Superior temporal gyrus (tissue), 1 donor: Measurements from ENCODE around the gene PITPNM3.

ENCODE experiments used
- DNase-seq: peaks from one replicate; pipeline ENCODE4 v3.0.0-alpha.2; 2016; ENCODE audit errors: extremely low spot score

Gene PITPNM3

DNA sequence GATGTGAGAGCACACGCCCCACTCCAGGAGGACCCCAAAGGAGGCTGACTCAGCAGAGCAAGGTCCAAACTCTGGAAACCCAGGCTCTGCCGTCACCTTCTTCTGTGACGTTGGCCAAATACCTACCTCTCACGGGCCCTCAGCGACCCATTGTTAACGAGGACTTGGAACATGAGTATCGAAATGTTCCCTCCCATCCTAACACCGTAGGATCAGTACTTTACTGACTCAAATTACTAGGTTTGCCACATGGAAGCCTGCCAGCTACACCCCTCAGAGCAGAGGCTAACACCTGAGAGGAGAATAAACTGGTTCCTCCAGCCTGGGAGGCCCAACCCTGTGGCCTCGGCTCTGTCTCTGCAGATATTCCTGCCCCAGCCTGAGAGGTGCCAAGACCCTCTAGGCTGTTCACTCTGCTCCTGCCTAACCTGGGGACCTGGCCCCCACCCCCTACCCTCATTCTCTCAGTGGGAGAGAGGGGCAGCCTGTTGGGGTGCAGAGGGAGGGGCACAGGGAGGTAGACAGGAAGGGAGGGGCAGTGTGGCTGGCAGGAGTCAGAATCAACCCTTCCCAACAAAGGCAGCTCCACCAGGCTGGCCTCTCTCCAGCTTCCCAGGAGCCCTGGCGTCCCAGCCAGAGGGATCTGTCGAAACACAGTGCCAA is 4.4 kb downstream of the PITPNM3 start:
- DNase-seq, result no peak

DNA sequence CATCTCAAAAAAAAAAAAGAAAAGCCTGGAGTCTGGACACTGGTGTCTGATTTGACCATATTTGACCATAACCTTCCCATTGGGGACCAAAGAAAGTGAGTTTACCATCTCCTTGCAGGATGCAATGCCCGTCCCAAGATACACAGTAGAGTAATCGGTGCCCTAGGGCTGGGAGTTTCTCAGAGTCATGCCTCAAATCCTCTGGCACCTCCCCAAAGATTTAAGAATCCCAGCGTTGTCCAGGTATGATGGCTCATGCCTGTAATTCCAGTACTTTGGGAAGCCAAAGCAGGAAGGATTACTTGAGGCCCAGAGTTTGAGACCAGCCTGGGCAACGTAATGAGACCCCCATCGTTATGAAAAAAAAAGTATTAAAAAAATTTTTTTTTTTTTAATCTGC is 5.0 kb downstream of the PITPNM3 start:
- DNase-seq, result no peak

DNA sequence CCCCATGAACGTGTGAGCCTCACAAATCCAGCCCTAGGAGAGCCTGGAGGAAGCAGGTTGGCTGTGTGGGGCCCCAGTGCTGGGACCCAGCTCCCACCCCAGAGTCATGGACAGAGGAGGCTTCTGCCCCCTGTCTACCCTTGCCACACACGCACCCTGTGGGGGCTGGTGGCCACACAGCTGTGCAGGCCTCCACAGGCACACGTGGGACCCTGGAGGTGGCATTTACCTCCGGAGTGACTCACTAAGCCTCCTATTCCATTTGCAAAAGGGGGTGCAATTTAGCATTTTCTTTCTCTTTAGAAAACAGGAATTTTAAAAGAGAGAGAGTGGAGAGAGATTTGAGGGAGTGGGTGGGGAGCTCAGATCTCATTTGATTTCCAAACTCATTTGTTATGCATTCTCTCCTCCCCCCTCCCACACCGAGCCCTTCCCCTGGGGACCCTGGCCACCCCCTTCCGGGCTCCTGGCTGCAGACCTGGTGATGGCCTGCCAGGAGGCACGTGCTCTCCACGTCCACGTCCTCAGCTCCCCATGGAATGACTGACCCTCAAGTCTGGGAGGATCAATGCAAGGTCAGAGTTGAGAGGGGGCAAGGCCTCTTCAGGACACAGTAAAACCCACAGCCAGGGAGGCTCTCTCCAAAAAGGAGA is 6.8 kb downstream of the PITPNM3 start:
- no peak for DNase-seq

DNA sequence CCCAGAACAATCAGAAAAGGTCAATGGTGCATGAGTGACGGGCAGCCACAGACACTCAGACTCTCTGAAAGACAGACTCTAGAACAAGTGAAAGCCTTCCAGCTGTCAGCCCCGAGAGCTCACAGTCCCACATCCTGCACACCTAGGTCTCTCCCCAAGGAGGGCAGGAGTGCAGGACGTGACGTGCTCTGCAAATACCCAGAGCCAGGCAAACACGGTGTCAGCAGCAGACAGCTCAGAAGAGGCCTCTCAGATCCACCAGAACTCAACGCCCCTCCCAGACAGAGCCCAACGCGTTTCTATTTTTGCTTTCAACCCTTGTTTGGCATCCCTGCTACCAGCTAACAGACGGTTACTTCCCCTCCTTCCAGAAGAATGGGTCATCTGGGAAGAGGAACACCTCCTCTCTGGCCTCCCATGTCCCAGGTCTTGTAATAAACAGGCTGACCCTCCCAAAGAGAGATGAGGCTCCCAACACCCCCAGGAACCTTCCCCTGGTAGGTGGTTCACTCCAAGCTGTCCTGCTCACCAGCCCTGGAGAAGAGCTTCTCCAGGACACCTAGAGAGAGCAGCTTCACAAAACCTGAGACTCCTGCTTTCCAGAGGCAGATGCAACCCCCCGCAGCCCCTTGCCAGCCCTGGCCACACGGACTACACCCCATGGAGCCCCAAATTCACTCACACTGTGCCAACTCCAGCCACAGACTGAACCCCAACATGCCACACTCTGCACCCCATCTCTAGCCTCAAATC is 7.6 kb downstream of the PITPNM3 start:
- no peak for DNase-seq

DNA sequence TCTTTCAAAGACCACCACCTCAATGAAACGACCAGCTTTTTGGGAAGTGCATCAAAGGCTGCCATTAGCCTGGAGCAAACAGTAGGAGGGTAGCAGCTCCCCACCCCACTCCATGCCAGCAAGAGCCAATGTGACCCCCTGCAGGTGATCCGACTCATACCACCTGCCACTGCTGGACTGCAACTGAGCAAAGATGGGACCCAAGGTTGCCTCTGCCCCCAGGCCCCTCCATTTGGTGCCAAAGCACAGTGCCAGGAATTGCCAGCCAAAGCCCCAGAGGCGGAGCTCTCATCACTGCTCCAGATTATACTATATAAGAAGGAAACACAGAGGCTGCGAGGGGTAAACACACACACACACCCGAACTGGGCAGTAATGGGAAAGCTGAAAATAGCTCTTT is 8.3 kb downstream of the PITPNM3 start:
- no peak for DNase-seq

DNA sequence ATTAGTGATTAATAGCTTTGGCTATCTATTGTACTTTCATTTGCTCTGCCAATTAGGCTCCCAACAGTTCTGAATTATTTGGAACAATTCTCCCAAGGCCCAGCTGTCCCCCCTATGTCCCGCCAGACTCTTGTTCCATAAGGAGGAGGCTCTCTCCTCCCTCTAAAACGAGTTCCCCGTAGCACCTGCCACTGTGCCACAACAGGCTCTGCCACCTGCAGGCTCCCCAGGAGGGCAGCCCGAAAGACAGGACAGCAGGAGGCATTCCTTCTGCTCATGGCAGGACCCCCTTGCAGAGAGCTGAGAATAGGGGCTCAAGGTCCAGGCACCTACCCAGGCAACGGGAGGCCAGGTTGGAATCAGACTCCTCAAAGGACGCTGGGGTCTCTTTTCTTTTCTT is 9.0 kb downstream of the PITPNM3 start:
- DNase-seq, result no peak

DNA sequence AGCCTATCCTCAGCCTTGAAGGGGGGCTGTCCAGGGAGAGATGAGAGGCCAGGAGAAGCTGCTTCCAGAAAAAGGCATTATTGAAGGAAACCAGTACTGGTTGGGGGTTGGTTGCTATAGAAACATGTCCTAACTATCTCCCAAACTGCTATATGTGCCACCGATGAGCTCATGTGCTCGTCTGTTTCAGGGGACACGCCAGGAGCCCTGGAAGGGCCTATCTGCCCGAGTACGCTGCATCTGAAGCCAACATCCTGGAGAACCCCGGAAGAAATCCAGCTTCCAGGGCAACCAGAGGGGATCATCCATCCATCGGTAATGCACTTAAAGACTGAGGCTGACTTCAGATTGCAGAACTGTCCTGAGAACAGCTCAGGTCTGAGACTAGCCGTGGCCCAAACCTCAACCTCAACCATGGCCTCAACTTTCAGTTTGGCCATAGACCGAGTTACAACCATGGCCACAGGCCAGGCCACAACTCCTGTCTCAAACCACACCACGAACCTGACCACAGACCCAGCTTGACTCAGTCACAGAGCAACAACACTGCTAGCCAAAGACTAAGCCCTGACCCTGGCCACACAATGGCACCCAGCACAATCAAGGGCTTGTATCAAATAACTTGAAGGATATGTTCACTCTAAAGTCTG is 10.2 kb downstream of the PITPNM3 start:
- DNase-seq, result peak; percentile 47

DNA sequence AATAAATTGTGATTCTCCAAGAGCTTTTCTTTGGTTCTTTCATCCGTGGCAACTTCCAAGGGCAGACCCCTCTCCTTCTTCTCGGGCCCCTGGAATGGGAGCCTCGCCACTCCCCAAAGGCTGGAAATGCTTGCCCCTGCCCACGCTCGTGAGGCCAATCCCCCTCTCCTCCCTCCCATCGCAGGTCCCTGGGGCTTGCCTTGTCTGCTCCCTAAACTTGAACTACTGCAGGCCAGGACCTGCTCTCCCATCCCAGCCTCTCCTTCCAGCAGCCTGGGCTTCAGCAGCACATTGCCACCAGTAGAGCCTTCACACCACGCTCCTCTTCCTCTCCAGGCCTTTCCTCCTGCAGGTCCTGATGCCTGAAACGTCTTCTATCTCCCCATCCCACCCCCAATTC is 11.1 kb downstream of the PITPNM3 start:
- no peak for DNase-seq

DNA sequence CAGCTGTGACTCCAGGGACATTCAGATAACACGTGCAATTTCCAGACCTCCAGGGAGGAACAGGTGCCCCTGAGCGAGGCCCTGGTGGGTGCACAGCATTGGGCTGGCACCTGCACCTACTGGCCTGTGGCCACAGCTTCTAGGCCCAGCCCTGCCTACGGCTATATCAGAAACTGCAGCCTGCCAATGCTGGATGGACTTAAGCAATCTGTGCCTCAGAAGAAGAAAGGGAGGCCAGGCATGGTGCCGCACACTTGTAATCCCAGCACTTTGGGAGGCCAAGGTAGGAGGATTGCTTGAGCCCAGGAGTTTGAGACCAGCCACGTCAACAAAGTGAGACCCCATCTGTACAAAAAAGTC is 12.4 kb downstream of the PITPNM3 start:
- DNase-seq, result no peak

DNA sequence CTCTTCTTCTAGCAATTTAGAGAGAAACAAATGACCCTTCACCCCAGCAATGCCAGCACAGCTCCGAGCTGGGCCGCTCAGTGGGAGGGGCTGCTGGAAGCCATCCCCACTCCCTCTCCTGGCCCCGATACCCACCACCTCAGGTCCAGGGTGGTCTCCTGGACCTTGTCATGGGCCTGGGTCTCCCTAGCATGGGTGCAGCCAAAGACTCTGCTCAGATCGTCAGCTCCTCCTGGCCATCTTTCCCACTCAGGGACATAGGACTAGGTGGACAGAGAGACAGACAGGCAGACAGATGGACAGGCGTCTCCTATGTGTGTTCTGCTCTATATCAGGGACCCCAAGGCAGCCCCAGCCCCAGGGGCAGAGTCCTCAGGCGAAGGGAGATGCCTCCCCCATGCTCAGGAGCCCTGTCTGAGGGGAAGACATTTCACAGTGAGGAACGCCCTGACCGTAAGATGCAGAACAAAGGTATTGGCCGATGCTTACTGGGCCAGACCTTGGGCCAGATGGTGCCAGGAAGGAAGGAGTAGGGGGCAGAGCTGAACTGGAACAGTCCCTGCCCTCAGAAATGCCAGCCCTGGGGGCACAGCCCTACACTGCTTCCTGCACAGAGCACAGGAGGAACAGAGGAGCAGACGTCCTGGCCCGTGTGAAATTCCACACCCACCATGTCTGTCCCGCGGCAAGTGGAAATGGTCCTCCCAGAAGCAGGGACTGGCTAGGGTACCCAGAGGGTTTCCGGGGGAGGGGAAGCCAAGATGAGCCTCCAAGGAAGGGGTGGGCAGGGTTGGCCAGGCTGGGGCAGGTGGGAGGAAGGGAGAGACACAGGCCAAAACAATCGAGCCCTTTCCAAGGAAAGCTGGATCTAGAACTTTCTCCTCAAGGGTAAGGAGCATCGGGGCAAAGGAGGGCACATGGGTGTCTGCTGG is 13.0 kb downstream of the PITPNM3 start:
- DNase-seq, result no peak

DNA sequence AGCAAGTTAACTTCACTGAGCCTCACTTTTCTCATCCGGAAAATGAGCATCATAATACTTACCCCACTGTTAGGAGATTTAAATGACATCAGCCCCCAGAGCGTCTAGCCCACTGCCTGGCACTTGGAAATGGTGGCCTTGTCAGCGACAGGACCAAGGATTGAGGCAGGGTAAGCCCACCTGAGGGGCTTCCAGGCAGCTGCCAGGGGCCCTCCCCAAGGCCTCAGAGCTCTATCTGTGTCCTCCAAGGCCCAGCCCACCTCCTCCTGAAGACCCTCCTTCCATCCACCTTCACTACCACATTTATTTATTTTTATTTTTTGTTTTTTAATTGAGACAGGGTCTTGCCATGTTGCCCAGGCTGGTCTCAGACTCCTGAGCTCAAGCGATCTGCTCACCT is 13.8 kb downstream of the PITPNM3 start:
- DNase-seq, result no peak

DNA sequence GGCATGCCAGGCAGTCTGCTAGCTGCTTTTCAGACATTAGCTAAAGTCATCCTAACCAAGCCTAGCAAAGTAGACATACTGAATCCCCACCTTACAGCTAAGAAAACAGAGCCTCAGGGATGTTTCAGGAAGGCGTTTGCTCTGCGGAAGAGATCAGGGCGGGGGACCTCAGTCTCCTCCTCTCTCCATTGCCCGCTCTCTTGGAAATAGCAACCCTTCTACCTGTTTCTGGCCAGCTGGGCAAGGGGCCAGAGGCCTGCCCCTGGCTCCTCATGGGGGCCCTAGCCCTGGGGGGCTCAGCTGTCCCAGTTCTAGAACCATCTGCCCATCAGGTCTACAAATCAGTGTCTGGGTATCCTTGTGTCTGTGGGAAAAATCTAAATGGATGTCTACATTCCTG is 14.5 kb downstream of the PITPNM3 start:
- no peak for DNase-seq

DNA sequence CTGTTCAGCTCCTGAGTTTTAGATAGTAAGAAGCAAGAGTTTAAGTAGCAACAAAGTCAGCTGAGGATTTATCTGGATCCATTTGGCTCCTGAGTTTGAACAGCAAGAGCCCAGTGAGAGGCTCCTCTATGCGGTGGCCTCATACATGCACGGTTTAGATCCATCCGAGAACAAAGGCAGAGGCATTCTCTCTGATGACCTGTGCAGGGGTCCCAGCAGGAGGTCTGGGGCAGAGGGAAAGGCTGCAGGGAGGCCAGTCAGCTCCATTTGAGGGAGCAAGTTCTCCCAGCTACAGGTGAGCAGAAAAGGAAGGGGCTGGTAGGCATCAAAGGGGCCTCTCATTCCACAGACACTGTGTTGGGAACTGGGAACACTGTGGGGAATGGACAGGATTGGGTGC is 16.5 kb downstream of the PITPNM3 start:
- DNase-seq, result no peak

DNA sequence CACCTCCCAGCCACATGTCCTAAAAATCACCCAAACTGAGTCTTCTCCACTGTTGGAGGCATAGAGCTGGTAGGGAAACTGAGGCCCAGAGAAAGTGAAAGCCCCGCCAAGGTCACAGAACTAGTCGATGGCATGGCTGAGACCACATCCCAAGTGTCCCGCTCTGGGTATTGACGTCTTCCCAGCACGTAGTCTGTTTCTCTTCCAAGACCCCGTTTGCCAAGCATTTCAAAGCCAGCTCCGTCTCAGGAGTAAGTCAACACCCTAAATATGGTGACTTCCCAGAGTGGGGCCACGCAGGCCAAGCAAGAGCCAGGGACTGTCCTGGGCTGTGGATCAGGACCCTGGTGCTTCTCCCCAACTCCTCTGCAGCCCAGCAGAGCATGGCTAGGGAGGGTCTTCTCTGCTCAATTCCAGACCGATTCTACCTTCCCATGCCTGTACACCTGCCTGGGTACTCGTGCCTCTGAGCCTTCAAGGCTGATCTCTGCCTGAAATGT is 19.7 kb downstream of the PITPNM3 start:
- DNase-seq, result no peak

DNA sequence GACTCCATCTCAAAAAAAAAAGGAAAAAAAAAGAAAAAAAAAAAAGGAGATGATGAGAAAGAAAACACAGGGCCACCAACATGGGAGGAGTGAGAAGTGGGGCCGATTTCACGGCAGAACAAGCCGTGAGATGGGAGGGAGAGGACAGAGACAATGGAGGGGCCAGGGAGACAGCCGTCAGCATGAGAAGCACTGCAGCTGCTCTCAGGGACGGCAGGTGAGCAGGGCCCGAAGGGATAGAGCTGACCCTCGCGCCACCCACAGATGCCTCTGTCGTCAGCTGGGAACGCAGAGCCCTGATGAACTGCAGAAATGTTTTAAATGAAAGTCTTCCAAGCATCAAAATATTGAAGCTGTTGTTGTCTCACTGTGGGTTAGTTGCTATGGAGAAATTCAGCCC is 20.3 kb downstream of the PITPNM3 start:
- no peak for DNase-seq

DNA sequence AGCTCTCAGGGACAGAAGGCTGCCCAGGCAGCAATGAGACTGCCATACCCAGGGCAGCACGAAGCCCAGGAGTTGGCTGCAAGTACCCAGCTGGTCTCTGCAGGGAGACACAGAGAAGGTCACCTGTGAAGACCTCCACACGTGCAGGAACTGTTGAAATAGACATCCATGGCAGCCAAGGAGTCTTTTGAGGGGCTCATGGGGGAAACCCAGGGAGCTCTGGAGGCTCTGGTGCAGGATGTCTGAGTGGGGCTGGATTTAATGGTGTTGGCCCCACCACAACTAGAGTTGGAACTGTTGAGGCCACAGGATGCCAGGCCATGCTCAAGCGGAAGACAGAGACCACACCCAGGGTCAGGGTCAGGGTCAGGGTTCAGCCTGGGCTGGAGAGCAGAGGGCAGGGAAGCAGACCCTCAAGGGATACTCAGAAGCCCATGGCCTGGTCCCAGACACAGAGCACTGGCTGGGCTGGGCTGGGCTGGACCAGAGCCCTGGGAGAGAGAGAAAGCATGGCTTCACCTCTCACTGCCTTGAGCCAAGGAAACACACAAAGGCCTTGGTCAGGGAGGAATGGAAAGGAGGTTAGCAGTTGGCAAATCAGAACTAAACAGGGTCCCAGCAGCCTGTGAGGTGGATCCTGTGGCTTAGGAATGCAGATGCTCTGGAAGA is 21.4 kb downstream of the PITPNM3 start:
- no peak for DNase-seq

DNA sequence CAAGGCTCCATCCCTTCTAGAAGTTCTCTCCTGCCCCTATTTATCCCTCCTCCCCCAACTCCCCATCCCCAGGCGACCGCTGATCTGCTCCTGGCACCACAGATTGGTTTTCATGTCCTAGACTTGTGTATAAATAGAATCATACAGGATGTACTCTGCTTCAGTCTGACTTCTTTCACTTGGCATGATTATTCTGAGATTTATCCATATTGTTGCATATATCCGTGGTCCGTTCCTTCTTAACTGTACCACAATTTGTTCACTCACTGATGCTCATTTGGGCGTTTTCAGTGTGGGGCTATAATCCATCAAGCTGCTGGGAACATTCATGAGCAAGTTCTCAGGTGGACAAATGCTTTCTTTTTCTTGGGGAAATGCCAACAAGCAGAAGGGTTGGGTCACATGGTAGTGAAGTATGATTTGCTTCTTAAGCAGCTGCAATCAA is 23.9 kb downstream of the PITPNM3 start:
- no peak for DNase-seq

DNA sequence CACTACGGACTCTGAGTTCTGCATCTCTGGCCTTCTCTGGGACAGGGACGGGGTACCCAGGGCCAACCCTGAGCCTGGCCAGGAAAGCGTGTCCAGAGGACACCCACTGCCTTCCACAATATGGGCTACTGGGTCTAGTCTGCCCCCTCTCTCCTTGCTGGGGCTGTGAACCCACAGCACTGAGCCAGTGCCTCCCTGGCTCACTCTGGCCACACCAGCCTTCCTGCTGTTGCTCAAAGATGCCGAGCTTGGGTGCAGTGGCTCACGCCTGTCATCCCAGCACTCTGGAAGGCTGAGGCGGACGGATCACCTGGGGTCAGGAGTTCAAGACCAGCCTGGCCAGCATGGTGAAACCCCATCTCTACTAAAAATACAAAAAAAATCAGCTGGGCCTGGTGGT is 24.8 kb downstream of the PITPNM3 start:
- DNase-seq, result no peak

DNA sequence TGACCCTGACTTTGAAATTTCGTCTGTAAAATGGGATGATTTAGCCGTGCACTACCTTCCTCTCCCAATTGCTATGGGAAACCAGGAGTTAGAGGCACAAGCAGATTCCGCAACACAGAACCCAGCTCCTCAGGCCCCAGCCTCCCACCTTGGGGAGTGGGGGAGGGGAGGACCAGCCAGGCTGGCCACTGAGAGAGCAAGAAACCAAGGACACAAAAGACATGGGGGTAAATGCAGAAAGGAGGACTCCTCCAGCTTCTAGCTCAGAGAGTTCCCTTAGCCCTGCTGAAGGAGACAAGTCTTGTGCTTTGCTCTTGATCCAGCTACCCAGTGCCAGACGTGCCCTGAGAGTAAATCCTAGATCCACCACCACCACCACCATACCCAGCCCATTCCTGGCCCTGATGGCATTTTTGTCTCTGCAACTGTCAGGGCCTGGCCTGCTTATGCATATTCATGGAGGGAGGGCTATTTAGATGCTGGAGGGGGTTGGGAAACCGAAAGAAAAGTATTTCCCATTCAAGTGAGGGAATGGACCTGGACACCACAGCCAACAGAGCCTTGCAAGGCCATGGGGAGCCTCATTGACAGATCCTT is 25.9 kb downstream of the PITPNM3 start:
- DNase-seq, result no peak

DNA sequence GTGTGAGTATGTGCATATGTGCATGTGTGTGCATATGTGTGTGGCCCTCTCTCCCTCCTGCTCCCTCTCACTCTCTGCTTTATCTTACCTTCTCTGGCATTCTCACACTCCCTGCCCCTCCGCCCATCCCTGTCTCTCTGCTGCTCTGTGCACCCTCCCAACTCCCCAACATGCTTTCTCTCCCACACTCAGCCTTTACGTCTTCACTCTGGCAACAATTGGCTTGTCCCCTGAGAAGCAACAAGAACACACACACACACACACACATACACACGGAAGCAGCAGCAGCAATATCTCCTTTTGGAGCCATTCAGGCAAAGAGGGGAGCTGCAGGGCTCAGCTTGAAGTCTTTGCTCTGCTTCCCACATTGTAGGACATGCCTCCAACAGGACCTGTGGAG is 27.8 kb downstream of the PITPNM3 start:
- DNase-seq, result no peak
